ENCODE data around the gene PUS1.

- TF ChIP-seq CTCF (IDR thresholded peaks at IDR 0.05) (no peak), EP300 (IDR thresholded peaks at IDR 0.05) (no peak)
Observed at GRCh38 chr12:131897276-131897675, 31.8 kb upstream of the PUS1 start.

Data from esophagus muscularis mucosa (tissue), 3 donors.